Measurements from ENCODE around the gene BEST1.

BEST1 gene

GRCh38 chr11:61919705-61920631 is 30.2 kb upstream of the BEST1 start:
- no peak for DNase-seq
- no peak overlapping the region for H3K9ac ChIP-seq (ENCODE audit: low read depth, low read length)

GRCh38 chr11:61921446-61921845 is 28.7 kb upstream of the BEST1 start:
- no peak for TF ChIP-seq EZH2 (IDR thresholded peaks at IDR 0.05; ENCODE audit: borderline replicate concordance, low read depth, low read length, severe bottlenecking)
- no peak for TF ChIP-seq CTCF (IDR thresholded peaks at IDR 0.05; ENCODE audit: borderline replicate concordance, extremely low read depth, low read length, poor library complexity, severe bottlenecking)
- no peak overlapping the region for H3K27ac ChIP-seq (ENCODE audit: low read length)

More at GRCh38 chr11:61919705-61920631, 30.2 kb upstream of the BEST1 start:
- H3K4me2 ChIP-seq (ENCODE audit: insufficient read depth, low read length) = no peak overlapping the region
- TF ChIP-seq EZH2 (IDR thresholded peaks at IDR 0.05; ENCODE audit: borderline replicate concordance, low read depth, low read length, severe bottlenecking) (no peak), CTCF (IDR thresholded peaks at IDR 0.05; ENCODE audit: borderline replicate concordance, extremely low read depth, low read length, poor library complexity, severe bottlenecking) (no peak)
- H3K36me3 ChIP-seq (ENCODE audit: insufficient read depth, low read length) = no peaks in the 10 kb centered on the region
- peaks cover 4% of the 10 kb centered on the region; the same call in 1 of the 2 replicates for H4K20me1 ChIP-seq (ENCODE audit: insufficient read depth, low read length)
- no peaks in the 10 kb centered on the region for H3K79me2 ChIP-seq (ENCODE audit: insufficient read depth, low read length)
- no peak overlapping the region for H3K4me3 ChIP-seq (ENCODE audit: low read depth in 1 of 2, low read length in 2 of 2)
- no peaks in the 10 kb centered on the region for H3K9me3 ChIP-seq (ENCODE audit: insufficient read depth, low read length, severe bottlenecking)
- H3K27me3 ChIP-seq (ENCODE audit: insufficient read depth, low read length, poor library complexity) = peaks cover 12% of the 10 kb centered on the region
- no peak for ATAC-seq (ENCODE audit: insufficient read depth, low read depth)
- no peak overlapping the region for H2AFZ ChIP-seq (ENCODE audit: low read depth, low read length)
- no peaks in the 10 kb centered on the region for H3K4me1 ChIP-seq (ENCODE audit: insufficient read depth, low read length)
- no peak overlapping the region for H3K27ac ChIP-seq (ENCODE audit: low read length)

GRCh38 chr11:61922539-61922938 is 27.6 kb upstream of the BEST1 start:
- H3K4me3 ChIP-seq (ENCODE audit: low read depth in 1 of 2, low read length in 2 of 2) = no peak overlapping the region
- DNase-seq = no peak
- H3K27ac ChIP-seq (ENCODE audit: low read length) = no peak overlapping the region
- no peaks in the 10 kb centered on the region for H3K9me3 ChIP-seq (ENCODE audit: insufficient read depth, low read length, severe bottlenecking)
- H2AFZ ChIP-seq (ENCODE audit: low read depth, low read length) = no peak overlapping the region
- no peak overlapping the region for H3K4me2 ChIP-seq (ENCODE audit: insufficient read depth, low read length)
- no peak for ATAC-seq (ENCODE audit: insufficient read depth, low read depth)
- H3K9ac ChIP-seq (ENCODE audit: low read depth, low read length) = no peak overlapping the region
- no peak for TF ChIP-seq EZH2 (IDR thresholded peaks at IDR 0.05; ENCODE audit: borderline replicate concordance, low read depth, low read length, severe bottlenecking)
- TF ChIP-seq CTCF (IDR thresholded peaks at IDR 0.05; ENCODE audit: borderline replicate concordance, extremely low read depth, low read length, poor library complexity, severe bottlenecking) = no peak
- H4K20me1 ChIP-seq (ENCODE audit: insufficient read depth, low read length) = peaks cover 4% of the 10 kb centered on the region; the same call in 1 of the 2 replicates
- H3K36me3 ChIP-seq (ENCODE audit: insufficient read depth, low read length) = no peaks in the 10 kb centered on the region
- H3K4me1 ChIP-seq (ENCODE audit: insufficient read depth, low read length) = no peaks in the 10 kb centered on the region
- peaks cover 14% of the 10 kb centered on the region for H3K27me3 ChIP-seq (ENCODE audit: insufficient read depth, low read length, poor library complexity)
- H3K79me2 ChIP-seq (ENCODE audit: insufficient read depth, low read length) = no peaks in the 10 kb centered on the region

More at GRCh38 chr11:61921446-61921845, 28.7 kb upstream of the BEST1 start:
- Histone ChIP-seq H3K9me3 (ENCODE audit: insufficient read depth, low read length, severe bottlenecking) (no peaks in the 10 kb centered on the region), H3K9ac (ENCODE audit: low read depth, low read length) (no peak overlapping the region), H3K4me2 (ENCODE audit: insufficient read depth, low read length) (no peak overlapping the region), H2AFZ (ENCODE audit: low read depth, low read length) (no peak overlapping the region), H3K36me3 (ENCODE audit: insufficient read depth, low read length) (no peaks in the 10 kb centered on the region), H3K79me2 (ENCODE audit: insufficient read depth, low read length) (no peaks in the 10 kb centered on the region), H3K27me3 (ENCODE audit: insufficient read depth, low read length, poor library complexity) (peaks cover 13% of the 10 kb centered on the region), H3K4me1 (ENCODE audit: insufficient read depth, low read length) (no peaks in the 10 kb centered on the region), H4K20me1 (ENCODE audit: insufficient read depth, low read length) (peaks cover 4% of the 10 kb centered on the region; the same call in 1 of the 2 replicates), H3K4me3 (ENCODE audit: low read depth in 1 of 2, low read length in 2 of 2) (no peak overlapping the region)
- ATAC-seq (ENCODE audit: insufficient read depth, low read depth) (no peak), DNase-seq (no peak)

Data from DND-41 (cell line).